Non-pigmented ciliary epithelial cell (primary cell): ENCODE results near the gene RABL2B.

Source experiments
- DNase-seq: peaks from one replicate; pipeline ENCODE4 v3.0.0-alpha.2; 2010; ENCODE audit warnings: low read depth

Gene RABL2B

DNA sequence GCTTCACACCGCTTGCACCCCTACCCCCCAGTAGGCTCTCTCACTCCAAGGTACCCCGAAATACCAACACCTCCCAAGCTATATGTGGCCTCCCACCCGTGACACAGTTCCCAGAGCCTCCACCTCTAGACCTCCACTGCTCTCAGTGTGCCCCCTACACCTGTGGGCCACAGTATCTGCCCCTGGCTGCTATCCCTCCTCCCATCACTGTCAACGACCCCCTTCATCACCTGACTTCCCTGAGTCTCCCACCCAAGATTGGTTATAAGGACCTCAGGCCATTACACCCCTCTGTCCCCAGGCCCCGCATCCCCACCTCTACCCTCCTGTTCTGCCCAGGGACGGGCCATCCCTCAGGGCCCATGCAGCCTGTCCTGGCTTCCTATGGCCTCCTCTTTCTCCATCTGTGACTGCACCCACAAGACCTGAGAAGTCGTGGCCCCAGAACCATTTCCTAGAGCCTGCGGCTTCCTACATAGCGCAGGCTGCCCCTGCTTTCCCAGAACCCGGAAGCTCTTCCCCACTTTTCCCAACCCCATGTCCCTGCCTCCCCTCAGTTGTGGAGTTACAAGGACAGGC, 44.7 kb downstream of the RABL2B start:
- no peak for DNase-seq

DNA sequence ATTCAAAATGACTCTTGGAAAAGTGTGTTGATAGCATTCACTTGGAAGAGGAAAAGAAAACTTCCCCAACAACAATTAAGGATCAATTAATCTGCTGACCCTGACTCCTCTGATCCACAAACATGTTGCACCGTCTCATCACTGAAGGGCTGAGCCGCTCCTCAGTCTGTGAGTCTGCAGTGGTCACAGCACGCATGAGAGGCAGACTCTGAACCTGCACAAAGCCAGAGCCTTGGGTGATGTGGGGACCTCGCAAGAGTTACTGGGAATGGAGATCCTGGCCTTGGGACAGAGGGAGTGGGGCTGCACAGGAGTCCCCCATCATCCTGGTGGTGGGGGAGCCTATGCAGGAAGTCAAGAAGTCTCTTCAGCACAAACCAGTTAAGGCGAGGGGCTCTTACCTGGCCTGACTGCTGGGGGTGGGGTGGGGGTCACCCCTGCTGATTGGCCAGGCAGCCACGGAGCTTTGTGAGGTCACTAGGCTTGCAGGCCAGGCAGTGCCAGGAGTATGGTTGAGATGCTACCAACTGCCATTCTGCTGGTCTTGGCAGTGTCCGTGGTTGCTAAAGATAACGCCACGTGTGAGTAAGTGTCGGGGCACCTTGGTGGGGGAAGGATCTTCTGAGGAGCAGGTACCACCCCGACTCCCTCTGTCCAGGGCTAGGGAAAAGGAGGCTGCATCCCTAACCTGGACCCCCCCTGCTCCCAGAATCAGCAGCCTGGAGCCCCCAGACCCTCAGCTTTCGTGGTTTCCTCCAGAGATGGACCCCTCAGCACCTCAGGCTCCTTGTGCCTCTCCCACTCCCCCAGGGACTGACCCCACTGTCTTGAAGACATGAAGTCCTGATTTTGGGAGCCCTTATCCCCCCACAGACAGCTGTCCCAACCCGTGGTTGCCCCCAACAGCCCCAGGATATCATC, 45.4 kb downstream of the RABL2B start, which contains the start of gene ACR:
ACR (plus strand) TSS at position 477 of the 921 bp plus-strand sequence; CDS start at position 509, 32 bp downstream.
- DNase-seq, result no peak

DNA sequence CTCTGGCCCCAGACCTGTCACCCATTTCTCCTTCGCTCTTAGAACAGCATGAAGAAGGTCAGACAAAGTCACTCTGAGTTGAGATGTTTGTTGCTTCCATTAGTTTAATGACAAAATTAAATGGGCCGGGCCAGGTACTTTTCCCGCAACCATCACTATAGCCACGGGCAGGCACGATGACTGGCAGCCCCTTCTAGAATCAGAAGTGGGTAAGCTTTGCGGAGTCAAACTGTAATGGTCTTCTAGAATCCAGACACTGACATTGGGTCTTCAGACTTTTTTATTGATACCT, 47.8 kb downstream of the RABL2B start:
- no peak for DNase-seq

DNA sequence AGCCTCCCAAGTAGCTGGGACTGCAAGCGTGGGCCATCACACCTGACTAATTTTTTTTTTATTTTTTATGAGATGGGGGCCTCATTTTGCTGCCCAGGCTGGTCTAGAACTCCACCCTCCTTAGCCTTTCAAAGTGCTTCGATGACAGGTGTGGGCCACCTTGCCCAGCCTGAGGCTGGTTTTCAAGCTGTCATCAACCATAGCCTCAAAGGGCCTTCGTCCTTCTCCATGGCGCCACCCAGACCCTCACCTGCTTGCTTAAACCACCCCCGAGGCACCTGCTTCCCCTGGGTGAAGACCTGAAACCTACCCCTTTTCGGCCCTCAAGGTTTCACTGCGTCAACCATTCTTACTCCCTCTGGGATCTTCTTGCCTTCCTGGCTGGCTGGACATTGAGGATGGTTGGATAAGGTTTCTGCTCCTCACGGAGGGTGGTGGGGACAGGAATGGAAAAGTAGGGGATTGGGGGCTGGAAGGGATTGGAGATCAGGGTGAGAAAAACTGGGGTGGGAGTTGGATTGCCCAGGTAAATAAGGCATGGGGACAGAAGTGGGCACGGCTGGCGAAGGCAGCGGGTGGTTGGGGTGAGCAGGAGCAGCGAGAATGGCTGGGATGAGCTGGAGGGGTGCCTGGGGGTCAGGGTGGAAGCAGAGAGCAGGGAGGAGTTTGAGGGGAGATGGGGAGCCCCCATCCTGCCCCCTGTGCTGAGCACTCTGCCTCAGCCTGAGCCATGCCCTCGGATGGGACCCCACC, 48.3 kb downstream of the RABL2B start:
- no peak for DNase-seq

- DNase-seq, result no peak
Observed at GRCh38 chr22:50734343-50734771, 49.1 kb downstream of the RABL2B start.

GRCh38 chr22:50733521-50734342, 49.7 kb downstream of the RABL2B start:
- no peak for DNase-seq

GRCh38 chr22:50732681-50733080, 50.8 kb downstream of the RABL2B start:
- no peak for DNase-seq

GRCh38 chr22:50731811-50732624, 51.4 kb downstream of the RABL2B start:
- no peak for DNase-seq

DNA sequence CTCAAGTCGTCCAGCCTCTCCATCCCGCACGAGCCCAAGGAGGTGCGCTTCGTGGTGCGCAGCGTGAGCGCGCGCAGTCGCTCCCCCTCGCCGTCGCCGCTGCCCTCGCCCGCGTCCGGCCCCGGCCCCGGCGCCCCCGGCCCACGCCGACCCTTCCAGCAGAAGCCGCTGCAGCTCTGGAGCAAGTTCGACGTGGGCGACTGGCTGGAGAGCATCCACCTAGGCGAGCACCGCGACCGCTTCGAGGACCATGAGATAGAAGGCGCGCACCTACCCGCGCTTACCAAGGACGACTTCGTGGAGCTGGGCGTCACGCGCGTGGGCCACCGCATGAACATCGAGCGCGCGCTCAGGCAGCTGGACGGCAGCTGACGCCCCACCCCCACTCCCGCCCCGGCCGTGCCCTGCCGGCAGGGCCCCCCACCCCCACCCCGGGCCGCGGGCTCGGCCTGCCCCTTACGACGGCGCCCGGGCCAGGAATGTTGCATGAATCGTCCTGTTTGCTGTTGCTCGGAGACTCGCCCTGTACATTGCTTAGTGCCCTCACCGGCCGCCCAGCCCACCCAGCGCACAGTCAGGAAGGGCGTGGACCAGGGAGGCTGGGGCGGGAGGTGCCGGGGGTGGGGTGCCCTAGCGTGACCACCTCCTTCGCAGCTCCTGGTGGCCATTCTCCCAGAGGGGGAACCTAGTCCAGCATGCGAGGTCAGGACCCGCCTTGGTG, 52.3 kb downstream of the RABL2B start:
- no peak for DNase-seq

GRCh38 chr22:50730013-50730891, 53.2 kb downstream of the RABL2B start:
- no peak for DNase-seq

DNA sequence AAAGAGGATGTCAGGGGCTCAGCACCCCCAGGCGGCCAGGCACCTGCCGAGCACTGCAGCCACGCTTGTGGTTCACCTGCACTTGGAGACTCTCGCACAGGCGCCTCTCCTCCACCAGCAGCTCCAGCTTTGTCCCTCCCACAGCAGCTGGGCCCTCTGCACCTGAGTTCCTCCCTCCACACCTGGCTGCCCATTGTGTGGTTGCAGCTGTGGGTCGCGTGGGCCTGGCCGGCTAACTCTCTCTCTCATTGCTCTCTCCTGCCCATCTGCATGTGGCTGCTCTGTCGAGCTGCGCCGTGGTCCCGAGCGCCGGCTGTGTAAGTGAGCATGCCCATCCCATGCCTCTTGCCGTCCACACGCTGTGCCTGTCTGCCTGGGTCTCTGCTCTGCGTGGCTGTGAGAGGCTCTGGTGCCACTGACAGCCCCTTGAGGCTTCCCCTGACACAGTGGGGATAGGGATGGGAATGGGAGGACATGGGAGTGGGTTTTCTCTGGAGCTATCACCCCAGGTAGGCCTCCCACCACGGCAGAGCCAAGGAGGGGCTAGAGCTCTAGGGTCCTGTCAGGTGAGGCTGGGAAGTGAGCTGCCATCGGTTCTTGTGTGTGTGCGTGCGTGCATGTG, 53.9 kb downstream of the RABL2B start:
- DNase-seq, result no peak

- no peak for DNase-seq
Observed at GRCh38 chr22:50728523-50728931, 54.9 kb downstream of the RABL2B start.

DNA sequence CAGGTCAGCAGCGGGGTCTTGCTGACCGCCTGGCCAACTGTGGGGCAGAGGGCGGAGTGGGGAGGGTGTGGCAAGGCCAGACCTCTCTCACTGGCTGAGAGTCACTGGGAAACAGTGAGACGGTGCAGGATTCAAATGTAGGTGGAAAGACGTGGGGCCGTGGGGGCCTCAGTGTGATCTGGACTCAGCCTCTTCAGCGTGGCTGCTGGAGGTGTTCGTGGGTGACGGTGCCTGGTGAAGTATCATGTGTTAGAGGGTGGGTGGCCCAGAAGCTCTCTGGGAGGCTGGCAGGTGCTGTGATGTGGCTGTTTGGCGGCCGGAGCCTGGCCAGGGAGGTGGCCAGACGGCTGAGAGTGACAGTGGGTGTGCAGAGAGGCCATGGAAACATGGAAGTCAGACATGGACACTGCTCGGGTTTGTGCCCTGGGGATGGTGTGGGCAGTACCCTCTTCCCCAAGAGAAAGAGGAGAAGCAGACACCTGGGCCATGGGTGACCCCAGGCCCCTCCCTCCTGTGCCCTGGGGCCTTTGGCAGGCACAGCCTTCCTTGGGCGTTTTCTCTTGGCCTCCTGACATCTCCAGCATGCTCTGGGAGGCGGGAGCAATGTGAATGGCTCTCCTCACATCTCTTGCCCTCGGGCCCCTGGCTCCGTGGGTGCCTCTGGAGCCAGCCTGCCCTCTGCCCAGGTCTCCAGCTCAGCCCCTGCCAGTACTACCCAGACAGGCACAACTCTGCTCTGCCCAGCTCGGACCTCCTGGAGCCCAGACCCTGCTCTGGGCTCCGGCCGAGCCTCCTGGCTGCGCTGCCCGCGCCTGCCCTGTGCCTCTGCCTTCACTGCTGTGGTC, 55.5 kb downstream of the RABL2B start:
- DNase-seq, result no peak

DNA sequence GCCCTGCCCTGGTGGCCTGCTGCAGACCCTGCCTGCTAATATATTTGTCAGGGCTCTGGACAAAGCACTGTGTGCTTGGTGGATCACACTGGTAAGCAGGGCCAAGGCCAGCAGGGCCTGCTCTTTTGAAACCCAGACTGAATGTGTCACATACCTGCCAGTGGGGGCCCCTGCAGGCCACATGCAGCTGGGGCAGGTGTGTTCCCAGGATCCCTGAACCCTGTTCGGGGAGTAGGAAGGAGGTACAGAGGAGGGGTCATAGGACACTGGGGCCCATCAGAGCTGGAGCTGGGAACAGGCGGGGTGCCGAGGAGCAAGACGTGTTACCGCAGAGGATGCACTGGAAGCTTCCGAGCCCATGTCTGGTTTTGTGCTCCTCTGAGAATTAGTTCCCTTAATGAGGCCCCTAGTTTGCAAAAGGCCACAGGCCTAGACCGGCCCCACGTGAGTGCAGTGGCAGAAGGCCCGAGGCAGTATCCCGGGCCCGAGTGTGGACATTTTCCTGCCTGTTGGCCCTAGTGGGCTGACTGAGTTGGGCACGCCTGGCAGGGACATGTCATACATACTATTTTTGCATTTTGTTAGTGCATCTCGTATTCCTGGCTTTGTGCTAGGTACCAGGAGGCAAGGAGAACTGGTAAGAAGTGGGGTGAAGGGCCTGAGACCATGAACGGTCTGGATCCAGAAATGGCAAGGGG, 56.6 kb downstream of the RABL2B start:
- no peak for DNase-seq

GRCh38 chr22:50725597-50725996, 57.8 kb downstream of the RABL2B start:
- DNase-seq, result no peak

DNA sequence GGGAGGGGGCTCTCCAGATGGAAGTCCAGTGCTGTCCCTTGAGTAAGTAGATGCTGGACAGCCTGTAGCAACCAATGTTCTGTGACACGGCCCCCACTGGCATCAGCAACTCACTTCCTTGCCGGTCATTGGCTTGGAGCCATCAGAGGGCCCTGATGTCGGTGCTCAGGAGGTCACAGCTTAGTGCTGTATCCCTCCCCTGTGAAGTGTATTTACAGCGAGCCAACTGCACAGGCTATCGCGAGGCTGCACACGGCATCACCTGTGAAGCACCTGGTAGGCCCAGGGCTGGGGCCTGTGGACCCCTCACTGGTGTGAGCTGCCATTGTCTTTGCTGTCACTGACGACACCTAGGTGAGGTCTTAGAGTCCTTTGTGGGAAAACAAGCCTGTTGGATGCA, 58.8 kb downstream of the RABL2B start:
- DNase-seq, result no peak

GRCh38 chr22:50723991-50724390, 59.4 kb downstream of the RABL2B start:
- DNase-seq, result no peak
